NCI-H1105 treated with DMSO at 0.1 percent for 48 hours (cell line): Measurements from ENCODE around the gene PDE7B.
A peak's percentile ranks its signal among the peaks of the same experiment; 100 is the strongest.
"Not testable (repeated sequence)": the region's sequence is repeated elsewhere in the genome, so short reads cannot be mapped to it uniquely, and the experiment has no call there.

ENCODE experiments used
- DNase-seq: peaks from one replicate; lab custom pipeline; 2025; lab: John Stamatoyannopoulos, UW

The PDE7B gene

DNA sequence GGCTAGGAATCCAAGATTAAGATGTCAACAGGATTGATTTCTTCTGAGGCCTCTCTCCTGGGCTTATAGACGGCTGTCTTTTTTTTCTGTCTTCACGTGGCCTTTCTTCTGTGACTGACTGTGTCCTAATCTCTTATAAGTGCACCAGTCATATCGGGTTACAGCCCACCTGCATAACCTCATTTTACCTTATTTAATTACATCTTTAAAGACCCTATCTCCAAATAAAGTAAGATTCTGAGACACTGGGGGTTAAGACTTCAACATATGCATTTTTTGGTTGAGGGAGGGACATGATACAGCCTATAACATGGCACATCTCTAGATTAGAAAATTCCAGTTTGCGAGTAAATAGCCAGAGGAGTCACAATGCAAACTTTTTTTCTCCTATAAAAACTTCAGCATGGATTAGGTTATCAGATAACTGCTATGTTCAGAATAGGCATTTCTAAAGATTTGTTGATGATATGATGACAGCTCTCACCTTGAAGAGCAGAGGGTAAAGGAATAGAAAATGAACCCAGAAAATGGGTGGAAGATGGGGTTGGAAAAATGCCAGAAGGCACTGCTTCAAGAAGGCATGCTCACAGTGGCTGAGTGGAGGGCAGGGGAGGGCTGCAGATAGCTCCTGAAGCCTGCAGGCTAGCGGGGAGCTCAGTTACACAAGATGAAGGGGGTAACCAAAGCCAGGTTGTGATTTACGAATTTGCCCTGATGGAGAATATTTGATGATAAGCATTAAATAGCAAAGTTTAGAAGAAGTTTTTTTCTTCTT, 8.7 kb upstream of the PDE7B start:
- DNase-seq: peak; percentile 23

DNA sequence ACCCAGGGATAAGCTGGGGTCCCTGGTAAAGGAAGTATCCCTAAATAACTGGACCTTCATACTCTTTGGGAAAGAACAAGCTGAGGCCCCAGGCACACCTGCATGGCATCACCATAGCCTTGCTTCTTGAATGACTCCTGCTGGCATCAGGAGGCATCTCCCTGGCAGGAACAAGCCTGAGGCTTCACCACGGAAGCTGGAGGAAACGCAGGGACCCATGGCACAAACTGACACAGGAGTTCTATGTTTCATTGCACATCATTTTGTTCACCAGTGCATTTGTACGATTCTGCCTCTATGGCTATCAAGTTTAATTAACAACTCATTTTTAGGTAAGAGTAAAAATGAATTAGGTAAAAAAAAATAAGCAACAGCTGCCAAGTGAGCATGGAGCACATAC, 619 bp upstream of the PDE7B start:
- no peak for DNase-seq

DNA sequence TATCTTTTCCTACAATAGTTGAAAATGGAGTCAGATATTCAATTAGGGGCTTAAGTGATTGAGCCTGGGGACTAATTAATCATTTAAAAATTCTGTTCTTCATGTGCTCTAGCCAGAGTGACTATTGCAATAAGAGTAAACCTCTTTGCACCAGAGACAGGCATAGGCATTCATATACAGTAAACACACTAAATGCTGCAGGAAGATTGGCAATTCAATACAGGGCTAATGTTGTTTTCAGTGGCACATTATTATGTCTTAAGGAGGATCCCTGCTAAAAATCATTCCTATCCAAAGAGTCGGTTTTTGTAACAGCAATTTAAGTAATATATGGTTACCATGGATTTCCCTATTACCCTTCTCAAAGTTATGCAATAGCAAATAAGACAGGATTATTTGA, 1.2 kb downstream of the PDE7B start:
- DNase-seq: no peak

DNA sequence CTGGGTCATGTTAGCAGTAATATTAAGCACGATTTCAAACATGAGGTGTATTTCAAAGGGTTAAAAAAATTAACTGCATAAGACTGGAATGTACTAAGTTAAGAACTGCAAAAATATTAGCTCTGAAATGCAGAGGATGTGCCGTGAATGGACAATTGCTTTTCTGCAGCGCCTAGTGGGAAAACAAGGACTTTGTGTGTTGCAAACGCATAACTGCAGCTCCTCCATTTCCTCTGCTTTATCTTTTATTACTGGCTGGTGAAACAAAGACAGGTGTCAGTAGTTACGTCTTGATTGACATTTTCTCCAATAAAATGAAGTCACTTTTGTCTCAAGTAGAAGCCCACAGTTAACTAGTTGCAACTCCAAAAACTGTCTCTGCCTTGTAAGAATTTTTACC, 1.7 kb downstream of the PDE7B start:
- no peak for DNase-seq

DNA sequence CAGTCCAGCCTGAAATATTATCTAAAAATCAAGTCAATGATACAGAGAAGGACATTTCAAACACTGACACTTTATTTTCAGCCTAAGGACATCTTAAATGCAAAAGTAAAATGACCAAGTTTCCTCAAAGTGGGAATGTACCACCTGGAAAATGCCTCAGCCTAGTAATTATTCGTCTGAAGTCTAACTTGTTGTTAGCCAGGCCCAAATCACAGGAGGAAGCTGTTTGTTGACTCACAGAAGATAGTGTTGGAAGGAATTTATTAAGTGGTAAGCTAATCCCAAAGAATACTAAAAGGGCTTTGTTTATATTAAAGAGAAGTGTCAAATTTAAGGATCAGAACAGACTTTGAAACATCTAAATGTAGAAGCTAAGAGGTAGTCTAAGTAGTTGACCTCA, 2.5 kb downstream of the PDE7B start:
- DNase-seq: no peak

DNA sequence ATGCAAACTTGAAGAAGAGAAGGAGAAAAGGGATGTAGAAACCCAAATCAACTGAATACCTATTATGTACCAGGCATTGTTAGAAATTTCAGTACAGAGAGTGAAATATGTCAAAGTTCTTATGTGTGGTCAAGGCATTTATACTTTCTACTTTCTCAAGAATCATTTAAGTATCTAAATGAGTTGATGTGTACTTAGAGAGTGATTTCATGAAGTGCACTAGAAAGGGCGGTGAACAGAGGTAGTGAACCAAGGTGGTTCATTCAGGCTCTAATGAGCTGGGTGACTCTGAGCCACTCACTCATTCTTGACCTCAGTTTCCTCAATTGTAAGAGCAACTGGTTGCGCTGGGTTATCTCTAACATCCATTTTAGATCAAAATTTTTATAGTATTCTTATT, 3.3 kb downstream of the PDE7B start:
- DNase-seq: no peak

DNA sequence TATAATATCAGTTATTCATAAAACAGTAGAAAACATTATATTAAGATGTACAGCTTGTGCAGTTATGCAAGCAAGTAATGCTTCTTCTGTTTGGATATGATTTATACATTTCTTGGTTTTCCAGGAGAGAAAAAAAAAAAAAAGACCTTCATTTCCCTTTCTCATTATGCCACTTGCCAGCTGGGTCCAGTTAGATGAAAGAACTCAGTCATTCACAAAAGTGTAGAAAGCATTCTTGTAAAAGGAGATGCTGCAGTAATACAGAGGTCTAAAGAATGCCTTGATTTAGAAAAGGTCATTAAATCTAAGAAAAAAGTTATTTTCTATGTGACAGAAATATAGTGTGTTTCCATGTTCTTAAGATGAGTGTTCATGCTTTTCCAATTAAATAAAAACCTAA, 7.4 kb downstream of the PDE7B start:
- DNase-seq: no peak

DNA sequence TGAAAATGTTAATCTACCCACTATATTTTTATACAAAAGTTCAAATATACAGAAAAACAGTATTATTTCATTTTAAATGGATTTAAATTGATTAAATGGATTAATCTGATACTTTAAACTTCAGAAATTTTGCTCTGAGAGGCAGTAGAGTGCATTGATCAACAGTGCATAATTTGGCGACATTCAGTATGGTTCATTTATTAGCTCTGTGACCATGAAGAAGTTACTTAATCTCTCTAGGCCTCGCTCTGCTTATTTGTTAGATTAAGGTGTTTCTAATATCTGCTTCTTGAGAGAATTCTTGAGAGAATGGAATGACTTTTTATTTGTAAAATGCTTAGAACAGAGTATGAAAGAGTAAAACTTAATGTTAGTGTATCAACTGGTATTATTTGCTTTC, 8.9 kb downstream of the PDE7B start:
- DNase-seq: no peak

DNA sequence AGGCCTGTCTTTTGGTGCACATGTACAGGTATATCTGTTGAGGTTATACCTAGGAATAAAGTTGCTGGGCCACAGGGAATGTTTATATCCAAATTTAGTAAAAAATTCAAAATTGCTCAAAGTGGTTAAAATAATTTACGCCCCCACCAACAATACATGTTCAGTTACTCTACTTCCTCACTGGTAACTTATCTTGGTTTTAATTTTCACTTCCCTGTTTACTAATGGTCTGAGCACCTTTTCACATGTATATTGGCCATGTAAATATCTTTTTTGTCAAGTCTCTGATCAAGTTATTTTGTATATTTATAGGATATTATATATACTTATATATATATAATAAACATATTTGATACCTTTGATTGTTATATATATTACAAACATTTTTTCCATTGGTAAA, 9.7 kb downstream of the PDE7B start:
- no peak for DNase-seq

DNA sequence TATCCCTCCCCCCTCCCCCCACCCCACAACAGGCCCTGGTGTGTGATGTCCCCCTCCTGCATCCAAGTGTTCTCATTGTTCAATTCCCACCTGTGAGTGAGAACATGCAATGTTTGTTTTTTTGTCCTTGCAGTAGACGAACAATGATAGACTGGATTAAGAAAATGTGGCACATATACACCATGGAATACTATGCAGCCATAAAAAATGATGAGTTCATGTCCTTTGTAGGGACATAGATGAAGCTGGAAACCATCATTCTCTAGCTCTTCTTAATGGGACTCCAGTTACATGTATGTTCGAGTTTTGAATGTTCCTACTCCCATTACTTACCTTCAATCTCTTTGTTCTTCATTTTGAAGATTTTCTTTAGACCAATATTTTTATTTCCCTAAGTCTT, 13.4 kb downstream of the PDE7B start:
- not testable (repeated sequence) for DNase-seq

DNA sequence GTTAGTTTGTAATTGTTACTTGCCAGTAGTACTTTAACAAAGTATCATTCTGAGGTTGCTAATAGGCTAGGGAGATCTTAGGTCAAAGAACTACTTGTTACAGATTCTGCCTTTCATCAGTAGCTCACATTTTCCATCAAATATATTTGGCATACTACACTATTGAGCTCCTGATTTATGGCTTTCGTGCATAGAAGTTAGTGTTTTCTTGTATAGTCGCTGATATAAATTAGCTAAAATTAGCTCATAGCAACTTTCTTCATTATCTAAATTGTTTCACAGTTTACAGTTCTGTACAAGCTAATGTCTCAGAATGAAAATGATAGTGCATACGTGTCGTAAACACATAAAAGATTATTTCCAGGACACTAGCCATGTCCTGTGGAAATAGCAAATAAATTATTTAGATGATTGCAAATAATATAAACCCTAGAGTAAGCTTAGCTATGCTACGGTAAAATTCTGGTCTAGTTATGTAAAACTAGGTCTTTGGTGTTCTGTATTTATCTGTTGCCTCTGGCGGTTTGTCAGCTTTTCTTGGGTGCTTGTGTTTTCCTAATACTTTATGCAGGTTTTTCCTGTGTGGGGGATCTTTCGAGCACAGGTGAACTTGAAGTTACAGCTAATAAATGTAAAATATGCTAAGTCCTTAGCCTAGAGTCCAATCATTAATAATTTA, 15.1 kb downstream of the PDE7B start:
- no peak for DNase-seq

DNA sequence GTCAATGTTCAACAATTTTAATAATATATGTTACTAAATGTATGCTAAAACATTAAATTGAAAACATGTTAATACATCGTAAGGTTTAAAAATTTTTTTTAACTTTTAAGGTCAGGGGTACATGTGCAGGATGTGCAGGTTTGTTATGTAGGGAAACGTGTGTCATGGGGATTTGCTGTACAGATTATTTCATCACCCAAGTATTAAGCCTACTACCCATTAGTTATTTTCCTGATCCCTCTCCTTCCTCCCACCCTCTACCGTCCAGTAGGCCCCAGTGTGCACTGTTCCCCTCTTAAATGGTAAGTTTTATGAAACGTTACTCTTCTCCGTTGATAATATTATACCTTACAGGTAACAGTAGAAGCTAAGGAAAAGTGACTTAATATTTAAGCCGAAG, 15.8 kb downstream of the PDE7B start:
- DNase-seq: no peak

DNA sequence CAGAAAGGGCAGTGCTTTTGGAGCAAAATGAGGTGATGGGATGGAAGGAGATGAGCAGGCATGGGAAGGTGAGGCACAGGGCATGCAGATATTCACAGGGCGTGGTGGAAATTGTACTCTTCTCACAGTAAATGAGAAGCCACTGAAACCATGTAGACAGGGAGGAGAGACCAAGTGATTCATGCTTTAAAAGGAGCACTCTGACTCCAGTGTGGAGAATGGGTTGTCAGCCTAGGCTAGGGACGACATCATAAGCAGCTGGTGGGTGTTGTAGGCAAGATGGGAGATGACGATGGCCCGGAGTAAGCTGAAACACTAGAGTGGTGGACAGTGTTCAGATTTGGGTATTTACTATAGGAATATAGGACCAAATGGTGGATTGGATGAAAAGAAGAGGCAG, 18.4 kb downstream of the PDE7B start:
- no peak for DNase-seq

DNA sequence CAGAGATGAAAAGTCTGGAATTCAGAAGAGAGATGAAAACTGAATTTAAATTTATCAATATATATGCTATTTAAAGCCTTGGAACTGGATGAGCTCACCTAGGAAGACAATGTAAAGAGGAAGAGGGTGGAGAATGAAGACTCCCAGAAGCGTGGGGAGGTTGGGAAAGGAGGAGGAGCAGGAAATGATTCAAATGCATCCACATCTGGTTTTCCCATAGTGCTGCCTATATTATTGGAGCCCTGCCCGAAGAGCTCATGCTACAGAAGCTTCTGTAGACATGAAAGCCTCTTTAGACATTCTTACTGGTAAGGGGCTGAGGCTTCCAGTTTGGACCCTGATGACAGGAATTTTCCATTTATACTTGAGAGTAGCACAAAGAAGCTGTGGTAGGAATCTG, 19.2 kb downstream of the PDE7B start:
- DNase-seq: no peak

DNA sequence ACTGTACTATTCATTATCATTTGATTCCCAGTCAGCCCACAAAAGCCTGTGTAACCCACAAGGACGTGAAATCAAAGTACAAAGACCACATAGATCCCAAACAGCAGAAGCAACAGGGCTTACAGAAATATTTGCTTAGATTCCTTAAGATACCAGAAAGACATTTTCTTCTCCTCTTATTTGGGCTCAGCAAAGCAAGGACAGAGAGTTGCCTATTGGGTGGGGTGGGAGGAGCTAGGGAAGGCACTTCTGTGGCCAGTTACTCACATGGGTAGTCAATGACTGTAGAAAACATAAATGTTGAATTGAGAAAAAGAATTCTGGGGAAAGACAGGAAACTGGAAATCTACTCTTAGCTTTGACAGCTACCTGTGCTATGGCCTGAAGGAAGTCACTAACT, 19.8 kb downstream of the PDE7B start:
- DNase-seq: no peak

DNA sequence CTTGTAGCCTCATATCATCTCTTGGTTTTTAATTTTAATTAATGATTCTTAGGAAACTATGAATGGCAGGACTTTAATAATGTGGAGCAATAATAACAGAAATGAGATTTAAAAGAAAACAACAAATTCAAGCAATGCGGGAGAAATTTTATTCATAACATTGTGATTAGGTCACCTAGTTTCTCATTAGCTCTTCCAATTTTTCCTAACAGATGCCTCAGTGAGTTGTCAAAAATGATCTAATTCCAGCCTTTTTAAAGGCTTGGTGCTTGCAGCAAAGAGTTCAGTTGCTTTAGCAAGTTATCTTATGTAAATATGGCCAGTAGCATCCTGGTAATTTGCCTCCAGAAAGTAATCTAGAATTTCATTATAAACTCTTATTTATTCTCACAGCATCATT, 20.4 kb downstream of the PDE7B start:
- no peak for DNase-seq

DNA sequence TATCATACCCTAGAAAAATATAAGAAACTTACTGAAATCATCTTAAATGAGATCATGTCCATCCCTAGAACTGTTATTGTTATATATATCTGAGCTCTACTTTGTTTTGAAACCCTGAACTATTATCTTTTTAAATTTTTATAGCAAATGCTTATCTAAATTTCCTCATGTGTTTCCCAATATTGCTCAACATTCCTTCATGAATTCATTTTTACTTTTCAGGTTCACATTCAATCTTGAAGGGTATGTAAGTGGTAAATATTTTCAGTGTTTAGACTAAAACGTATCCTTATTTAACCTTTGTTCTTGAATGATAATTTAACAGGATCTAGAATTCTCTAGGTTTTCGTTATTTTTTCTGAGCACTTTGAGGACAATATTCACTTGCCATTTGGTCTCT, 23.9 kb downstream of the PDE7B start:
- no peak for DNase-seq

DNA sequence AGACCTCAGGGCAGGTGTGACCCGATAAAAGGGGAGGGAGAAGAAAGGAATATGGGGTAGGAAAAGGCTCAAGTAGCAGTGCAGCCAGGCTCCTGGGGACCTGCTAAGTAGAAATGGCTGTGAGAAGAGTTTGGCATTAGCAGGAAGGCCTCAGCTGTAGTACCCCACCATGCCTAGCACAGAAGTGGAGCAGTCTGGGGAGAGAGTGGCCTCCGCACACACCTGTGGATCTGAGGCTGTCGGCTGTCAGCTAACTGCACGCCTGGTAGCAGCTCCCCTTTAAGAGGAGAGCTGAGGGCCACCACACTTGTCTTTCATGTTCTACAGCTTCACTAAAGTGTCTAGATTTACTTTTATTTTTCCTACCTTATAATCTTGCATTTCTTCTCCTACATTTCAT, 24.6 kb downstream of the PDE7B start:
- DNase-seq: no peak

DNA sequence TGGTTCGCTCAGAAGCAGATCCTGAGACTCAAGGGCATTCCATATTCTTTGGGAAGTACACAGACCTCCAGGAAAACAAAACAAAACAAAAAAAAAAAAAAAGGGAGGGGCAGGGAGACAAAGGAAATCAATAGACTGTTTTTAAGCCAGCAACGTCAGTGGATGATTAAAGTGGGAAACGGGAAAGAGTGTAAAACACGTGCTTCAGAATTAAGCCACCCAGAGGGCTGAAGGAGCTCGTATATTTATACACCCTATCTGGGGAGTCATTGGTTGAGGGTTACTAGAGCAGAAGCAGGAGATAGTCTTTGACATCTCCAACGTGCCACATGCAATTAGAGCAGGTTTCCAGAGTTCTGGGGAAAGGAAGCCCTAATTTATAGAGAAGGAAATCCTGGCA, 26.2 kb downstream of the PDE7B start:
- no peak for DNase-seq

DNA sequence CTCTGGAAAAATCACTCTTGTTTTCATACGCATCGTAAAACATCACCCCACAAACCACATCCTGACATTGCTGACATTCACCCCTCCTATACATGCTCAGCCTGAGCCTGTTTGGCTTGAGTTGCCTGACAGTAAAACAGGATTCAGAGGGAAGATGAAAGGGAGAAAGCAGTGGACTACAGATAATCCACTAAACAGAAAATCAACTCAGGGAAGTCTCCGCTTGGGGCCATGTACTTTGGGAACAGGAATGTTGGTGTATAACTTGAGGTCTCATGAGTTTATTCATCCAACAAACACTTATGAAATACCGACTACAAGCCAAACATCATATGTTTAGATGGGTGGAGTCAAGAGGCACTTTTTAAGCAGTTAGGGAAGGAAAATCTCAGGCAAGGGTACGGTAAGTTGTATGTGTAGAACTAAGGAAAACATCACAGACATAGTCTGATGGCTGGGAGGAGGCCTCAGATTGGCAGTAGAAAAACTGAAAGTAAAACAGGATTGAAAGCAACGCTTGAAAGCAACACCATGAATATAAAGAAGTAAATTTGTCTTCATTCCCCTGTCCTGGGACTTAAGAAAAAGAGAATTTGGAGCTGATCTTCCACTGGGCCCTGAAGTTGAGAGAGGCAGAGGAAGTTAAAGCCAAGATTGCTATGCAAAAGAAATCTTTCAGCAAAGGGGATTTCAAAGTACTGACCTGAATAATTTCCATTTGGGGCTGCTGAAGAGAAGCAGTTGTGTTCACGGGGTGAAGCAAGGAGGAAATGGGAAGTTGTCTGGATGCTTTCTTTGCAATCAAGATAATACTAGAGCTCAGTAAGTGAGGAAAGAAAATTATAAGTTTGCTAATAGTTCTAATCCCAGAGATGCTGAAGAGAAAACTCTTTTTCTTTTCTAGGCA, 28.8 kb downstream of the PDE7B start:
- DNase-seq: no peak

DNA sequence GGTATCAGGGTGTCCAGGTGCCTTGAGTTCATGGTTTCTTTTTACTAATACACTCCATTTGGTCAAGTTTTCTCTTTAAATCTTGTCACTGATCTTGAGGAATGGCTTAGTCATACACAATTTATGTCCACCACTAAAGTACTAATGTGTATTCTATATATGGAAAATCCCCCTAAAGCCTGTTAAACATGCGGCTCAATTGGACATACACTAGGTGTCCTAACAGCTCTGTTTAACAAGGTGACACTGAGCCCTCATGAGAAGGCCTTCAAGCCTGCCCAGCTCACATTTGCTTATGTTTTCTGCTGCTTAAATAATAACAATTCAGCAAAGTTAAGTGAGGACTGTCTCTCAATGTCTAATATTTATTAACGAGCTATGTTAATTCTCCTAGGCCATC, 31.5 kb downstream of the PDE7B start:
- DNase-seq: no peak

DNA sequence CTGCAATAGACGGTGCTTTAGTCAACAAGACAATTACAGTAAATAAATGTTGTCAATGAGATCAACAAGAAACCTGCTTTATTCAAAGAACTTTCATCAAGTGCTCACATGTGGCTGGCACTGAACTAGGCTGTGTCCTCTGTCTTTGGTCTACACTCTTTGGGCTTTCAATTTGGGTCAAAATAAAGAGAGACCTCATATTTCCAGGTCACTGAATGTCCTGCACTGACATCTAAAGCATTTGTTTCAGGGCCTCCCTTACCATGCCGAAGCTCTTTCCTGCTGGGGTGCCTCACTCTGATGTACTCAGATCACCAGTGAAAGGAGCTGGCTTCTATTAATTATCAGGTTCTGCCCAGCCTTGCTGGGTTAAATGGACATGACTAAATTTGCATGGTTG, 32.0 kb downstream of the PDE7B start:
- no peak for DNase-seq

DNA sequence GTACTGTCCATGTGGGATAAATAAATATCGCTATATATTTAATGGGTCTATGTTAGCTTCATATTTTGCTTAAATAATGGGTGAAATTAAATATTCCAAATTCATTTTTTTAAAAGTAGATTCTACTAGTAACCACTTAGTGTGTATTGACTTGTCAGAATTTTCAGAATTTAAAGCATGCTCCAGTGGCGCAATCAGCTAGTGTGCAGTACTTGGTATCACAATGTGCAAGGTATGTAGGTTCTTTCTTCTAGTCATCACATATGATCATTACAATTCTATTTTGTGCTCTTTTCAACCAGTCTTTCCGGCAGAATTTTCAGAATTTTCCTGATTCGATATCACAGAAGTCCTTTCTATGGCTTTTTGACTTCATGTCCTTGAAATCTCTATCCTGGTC, 32.6 kb downstream of the PDE7B start:
- no peak for DNase-seq
